Measurements from ENCODE around the gene SLC5A5.

DNA sequence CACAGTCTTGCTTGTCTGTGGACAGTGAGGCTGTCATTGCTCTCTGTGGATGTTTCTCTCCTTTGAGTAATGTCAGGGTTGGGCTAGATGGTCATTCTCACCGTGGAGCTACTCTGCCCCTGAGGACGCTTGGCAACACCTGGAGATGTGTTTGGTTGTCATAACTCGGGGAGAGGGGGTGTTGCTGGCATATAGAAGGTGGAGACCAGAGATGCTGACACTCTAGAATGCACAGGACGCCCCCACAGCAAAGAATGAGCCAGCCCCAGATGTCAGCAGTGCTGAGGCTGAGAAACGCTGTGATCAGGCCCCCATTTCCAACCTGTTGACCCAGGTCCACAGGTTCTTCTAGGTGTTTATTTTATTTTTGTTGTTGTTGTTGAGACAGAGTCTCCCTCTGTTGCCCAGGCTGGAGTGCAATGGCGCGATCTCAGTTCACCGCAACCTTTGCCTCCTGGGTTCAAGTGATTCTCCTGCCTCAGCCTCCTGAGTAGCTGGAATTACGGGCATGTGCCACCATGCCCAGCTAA is 65.7 kb downstream of the SLC5A5 start:
- TF ChIP-seq, protein P1, sequence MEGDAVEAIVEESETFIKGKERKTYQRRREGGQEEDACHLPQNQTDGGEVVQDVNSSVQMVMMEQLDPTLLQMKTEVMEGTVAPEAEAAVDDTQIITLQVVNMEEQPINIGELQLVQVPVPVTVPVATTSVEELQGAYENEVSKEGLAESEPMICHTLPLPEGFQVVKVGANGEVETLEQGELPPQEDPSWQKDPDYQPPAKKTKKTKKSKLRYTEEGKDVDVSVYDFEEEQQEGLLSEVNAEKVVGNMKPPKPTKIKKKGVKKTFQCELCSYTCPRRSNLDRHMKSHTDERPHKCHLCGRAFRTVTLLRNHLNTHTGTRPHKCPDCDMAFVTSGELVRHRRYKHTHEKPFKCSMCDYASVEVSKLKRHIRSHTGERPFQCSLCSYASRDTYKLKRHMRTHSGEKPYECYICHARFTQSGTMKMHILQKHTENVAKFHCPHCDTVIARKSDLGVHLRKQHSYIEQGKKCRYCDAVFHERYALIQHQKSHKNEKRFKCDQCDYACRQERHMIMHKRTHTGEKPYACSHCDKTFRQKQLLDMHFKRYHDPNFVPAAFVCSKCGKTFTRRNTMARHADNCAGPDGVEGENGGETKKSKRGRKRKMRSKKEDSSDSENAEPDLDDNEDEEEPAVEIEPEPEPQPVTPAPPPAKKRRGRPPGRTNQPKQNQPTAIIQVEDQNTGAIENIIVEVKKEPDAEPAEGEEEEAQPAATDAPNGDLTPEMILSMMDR (IDR thresholded peaks at IDR 0.05): no peak
- TF ChIP-seq POLR2A (IDR thresholded peaks at IDR 0.05): no peak
